ENCODE data around the gene SLC9C2. TPM values are rescaled to one million over a fixed set of nuclear protein-coding genes. Genes with fewer than 3 reads are reported as not detected.

The SLC9C2 gene
- total RNA-seq, 3 donors from 2014 or later (not counting 1 experiment from before 2014, with no cell fraction given), result not detected

DNA sequence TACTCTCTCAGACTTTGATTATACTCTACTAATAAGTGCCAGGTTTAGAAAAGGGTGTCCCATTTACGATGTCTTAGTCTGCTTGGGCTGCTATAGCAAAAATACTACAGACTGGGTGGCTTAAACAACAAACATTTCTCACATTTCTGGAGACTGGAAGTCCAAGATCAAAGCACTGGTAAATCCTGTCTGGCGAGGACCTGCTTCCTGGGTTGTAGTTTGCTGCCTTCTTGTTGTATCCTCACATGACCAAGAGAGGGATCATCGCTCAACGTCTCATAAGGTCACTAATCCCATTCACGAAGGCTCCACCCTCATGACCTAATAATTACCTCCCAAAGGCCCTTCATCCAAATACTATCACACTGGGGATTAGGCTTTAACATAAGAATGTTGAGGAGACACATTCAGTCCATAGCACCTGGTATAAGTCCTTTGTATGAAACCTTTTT is 113.7 kb downstream of the SLC9C2 start:
- Mint-ChIP-seq H3K4me3 (no peak overlapping the region), H3K27me3 (ENCODE audit: low read depth in 2 of 2) (no peaks in the 10 kb centered on the region), H3K27ac (no peak overlapping the region), H3K36me3 (peaks cover 38% of the 10 kb centered on the region), H3K9me3 (no peaks in the 10 kb centered on the region), H3K4me1 (peaks cover 0 to 3% of the 10 kb centered on the region in 2 donors)
- H3K9me3 ChIP-seq (ENCODE audit: control insufficient read depth, insufficient read depth, low read length), result no peaks in the 10 kb centered on the region
- H3K27ac ChIP-seq (ENCODE audit: low read length), result no peak overlapping the region
- no peaks in the 10 kb centered on the region for H3K4me1 ChIP-seq (ENCODE audit: control insufficient read depth, insufficient read depth, low read length)
- DNase-seq (no peak), ATAC-seq (no peak)
- 89% methylated on average over 5 of the region's 5 CpGs for WGBS (ENCODE audit: insufficient coverage)
- peaks cover 49% of the 10 kb centered on the region for H3K36me3 ChIP-seq (ENCODE audit: control insufficient read depth, insufficient read depth, low read length)
- no peak overlapping the region for H3K4me3 ChIP-seq (ENCODE audit: low read length)
- TF ChIP-seq, protein P1, sequence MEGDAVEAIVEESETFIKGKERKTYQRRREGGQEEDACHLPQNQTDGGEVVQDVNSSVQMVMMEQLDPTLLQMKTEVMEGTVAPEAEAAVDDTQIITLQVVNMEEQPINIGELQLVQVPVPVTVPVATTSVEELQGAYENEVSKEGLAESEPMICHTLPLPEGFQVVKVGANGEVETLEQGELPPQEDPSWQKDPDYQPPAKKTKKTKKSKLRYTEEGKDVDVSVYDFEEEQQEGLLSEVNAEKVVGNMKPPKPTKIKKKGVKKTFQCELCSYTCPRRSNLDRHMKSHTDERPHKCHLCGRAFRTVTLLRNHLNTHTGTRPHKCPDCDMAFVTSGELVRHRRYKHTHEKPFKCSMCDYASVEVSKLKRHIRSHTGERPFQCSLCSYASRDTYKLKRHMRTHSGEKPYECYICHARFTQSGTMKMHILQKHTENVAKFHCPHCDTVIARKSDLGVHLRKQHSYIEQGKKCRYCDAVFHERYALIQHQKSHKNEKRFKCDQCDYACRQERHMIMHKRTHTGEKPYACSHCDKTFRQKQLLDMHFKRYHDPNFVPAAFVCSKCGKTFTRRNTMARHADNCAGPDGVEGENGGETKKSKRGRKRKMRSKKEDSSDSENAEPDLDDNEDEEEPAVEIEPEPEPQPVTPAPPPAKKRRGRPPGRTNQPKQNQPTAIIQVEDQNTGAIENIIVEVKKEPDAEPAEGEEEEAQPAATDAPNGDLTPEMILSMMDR (IDR thresholded peaks at IDR 0.05), result no peak
- intact Hi-C loops (cut with micrococcal nuclease), result no loop called here
- no peaks in the 10 kb centered on the region for H3K27me3 ChIP-seq (ENCODE audit: control insufficient read depth, insufficient read depth, low read length)

DNA sequence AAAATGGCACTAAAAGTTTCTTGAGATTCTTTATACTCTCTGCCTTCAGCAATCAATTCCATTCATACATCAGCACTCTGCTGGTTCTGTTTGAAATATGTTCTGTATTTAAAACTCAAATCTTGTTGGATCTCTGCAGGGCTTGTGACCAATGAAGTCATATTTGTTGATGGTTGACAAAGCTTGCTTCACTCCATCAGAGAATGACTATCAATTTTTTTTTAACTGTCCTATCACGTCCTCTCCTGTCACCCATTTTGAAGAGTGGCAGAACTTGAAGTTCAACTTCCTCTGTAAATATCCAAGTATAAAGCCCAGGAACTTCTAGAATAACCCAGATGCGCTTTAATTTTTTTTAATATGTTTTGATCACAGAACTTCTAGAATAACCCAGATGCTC is 114.9 kb downstream of the SLC9C2 start:
- Mint-ChIP-seq H3K9me3 (no peaks in the 10 kb centered on the region), H3K27me3 (ENCODE audit: low read depth in 2 of 2) (no peaks in the 10 kb centered on the region), H3K36me3 (peaks cover 41% of the 10 kb centered on the region), H3K4me3 (no peak overlapping the region), H3K4me1 (peaks cover 0 to 5% of the 10 kb centered on the region in 2 donors), H3K27ac (peak overlapping the region in 1 of 2 donors; percentile 45)
- peaks cover 57% of the 10 kb centered on the region for H3K36me3 ChIP-seq (ENCODE audit: control insufficient read depth, insufficient read depth, low read length)
- ATAC-seq (no peak), DNase-seq (no peak)
- H3K4me1 ChIP-seq (ENCODE audit: control insufficient read depth, insufficient read depth, low read length), result no peaks in the 10 kb centered on the region
- WGBS (ENCODE audit: insufficient coverage), result 83% methylated on average over 2 of the region's 2 CpGs
- H3K4me3 ChIP-seq (ENCODE audit: low read length), result no peak overlapping the region
- no peaks in the 10 kb centered on the region for H3K9me3 ChIP-seq (ENCODE audit: control insufficient read depth, insufficient read depth, low read length)
- H3K27me3 ChIP-seq (ENCODE audit: control insufficient read depth, insufficient read depth, low read length), result no peaks in the 10 kb centered on the region
- intact Hi-C loops (cut with micrococcal nuclease), result no loop called here
- H3K27ac ChIP-seq (ENCODE audit: low read length), result no peak overlapping the region
- TF ChIP-seq, protein P1 (IDR thresholded peaks at IDR 0.05), result no peak

DNA sequence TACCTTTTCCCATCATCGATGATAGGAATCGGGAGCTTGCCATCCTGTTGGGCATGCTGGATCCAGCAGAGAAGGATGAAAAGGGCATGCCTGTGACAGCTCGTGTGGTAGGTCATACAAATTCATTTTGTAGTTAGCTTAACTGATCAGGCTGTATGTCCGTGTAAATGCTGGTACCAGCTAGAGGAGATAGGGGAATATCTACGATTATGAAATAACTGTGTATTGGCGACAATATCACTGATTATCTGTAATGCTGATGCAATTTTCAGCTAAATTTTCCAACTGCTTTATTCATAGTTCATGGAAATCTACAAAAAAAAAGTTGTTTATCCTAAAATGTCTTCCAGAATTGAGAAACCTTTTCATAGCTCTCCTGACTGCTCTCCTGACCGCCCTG is 117.5 kb downstream of the SLC9C2 start:
- Histone ChIP-seq H3K4me3 (ENCODE audit: low read length) (no peak overlapping the region), H3K4me1 (ENCODE audit: control insufficient read depth, insufficient read depth, low read length) (no peaks in the 10 kb centered on the region), H3K27me3 (ENCODE audit: control insufficient read depth, insufficient read depth, low read length) (no peaks in the 10 kb centered on the region), H3K27ac (ENCODE audit: low read length) (no peak overlapping the region), H3K9me3 (ENCODE audit: control insufficient read depth, insufficient read depth, low read length) (no peaks in the 10 kb centered on the region), H3K36me3 (ENCODE audit: control insufficient read depth, insufficient read depth, low read length) (peaks cover 77% of the 10 kb centered on the region)
- no peak overlapping the region for H3K27ac Mint-ChIP-seq
- no peak overlapping the region for H3K4me3 Mint-ChIP-seq
- no peaks in the 10 kb centered on the region for H3K27me3 Mint-ChIP-seq (ENCODE audit: low read depth in 2 of 2)
- H3K36me3 Mint-ChIP-seq, result peaks cover 58% of the 10 kb centered on the region
- H3K4me1 Mint-ChIP-seq, result peaks cover 0 to 9% of the 10 kb centered on the region in 2 donors
- no peaks in the 10 kb centered on the region for H3K9me3 Mint-ChIP-seq
- TF ChIP-seq, protein P1 (IDR thresholded peaks at IDR 0.05), result no peak
- 97% methylated on average over 7 of the region's 7 CpGs for WGBS (ENCODE audit: insufficient coverage)
- no peak for DNase-seq
- no peak for ATAC-seq
- intact Hi-C loops (cut with micrococcal nuclease), result no loop called here

DNA sequence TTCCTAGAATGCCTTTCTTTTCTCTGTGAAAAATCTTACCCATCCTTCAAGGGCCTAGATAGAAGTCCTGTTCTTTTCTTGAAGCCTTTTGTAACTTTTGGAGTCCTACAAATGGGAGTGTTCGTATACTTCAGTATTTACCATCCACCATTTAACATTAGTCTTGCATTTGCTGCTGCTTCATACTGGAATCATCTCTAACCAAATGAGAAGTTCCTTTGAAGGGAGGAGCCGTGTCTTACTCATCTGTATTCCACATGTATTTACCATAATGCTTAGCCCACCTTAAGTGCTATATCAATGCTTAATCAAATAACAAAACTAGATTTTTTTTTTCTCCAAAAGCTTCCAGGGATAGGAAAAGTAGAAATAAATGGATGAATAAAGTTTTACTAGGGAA is 118.6 kb downstream of the SLC9C2 start:
- no peaks in the 10 kb centered on the region for H3K9me3 ChIP-seq (ENCODE audit: control insufficient read depth, insufficient read depth, low read length)
- no peaks in the 10 kb centered on the region for H3K9me3 Mint-ChIP-seq
- peaks cover 75% of the 10 kb centered on the region for H3K36me3 ChIP-seq (ENCODE audit: control insufficient read depth, insufficient read depth, low read length)
- H3K27me3 Mint-ChIP-seq (ENCODE audit: low read depth in 2 of 2), result no peaks in the 10 kb centered on the region
- WGBS (ENCODE audit: insufficient coverage), result 100% methylated on average over 1 of the region's 2 CpGs
- peaks cover 10 to 20% of the 10 kb centered on the region in 2 donors for H3K4me1 Mint-ChIP-seq
- ATAC-seq (no peak), DNase-seq (no peak)
- peaks cover 58% of the 10 kb centered on the region for H3K36me3 Mint-ChIP-seq
- no peaks in the 10 kb centered on the region for H3K4me1 ChIP-seq (ENCODE audit: control insufficient read depth, insufficient read depth, low read length)
- H3K27me3 ChIP-seq (ENCODE audit: control insufficient read depth, insufficient read depth, low read length), result no peaks in the 10 kb centered on the region
- H3K4me3 ChIP-seq (ENCODE audit: low read length), result no peak overlapping the region
- H3K4me3 Mint-ChIP-seq, result no peak overlapping the region
- TF ChIP-seq, protein P1 (IDR thresholded peaks at IDR 0.05), result no peak
- no peak overlapping the region for H3K27ac ChIP-seq (ENCODE audit: low read length)
- H3K27ac Mint-ChIP-seq, result no peak overlapping the region
- intact Hi-C loops (cut with micrococcal nuclease), result loop anchor here (5.0 kb wide), 1 partner anchor 228 kb away; the partner anchor contains the start of gene KLHL20

Data from natural killer cell (primary cell).